Kasumi-1 (cell line): ENCODE measurements around the gene AKAP13.
"Not testable (repeated sequence)": the region's sequence is repeated elsewhere in the genome, so short reads cannot be mapped to it uniquely, and the experiment has no call there.

Experiments used
- DNase-seq, 2 experiments: peaks; one replicate each; lab custom pipeline; 2025; lab: John Stamatoyannopoulos, UW

Gene AKAP13

GRCh38 chr15:85665677-85666076 is 285.3 kb downstream of the AKAP13 start:
- not testable (repeated sequence) for DNase-seq

DNA sequence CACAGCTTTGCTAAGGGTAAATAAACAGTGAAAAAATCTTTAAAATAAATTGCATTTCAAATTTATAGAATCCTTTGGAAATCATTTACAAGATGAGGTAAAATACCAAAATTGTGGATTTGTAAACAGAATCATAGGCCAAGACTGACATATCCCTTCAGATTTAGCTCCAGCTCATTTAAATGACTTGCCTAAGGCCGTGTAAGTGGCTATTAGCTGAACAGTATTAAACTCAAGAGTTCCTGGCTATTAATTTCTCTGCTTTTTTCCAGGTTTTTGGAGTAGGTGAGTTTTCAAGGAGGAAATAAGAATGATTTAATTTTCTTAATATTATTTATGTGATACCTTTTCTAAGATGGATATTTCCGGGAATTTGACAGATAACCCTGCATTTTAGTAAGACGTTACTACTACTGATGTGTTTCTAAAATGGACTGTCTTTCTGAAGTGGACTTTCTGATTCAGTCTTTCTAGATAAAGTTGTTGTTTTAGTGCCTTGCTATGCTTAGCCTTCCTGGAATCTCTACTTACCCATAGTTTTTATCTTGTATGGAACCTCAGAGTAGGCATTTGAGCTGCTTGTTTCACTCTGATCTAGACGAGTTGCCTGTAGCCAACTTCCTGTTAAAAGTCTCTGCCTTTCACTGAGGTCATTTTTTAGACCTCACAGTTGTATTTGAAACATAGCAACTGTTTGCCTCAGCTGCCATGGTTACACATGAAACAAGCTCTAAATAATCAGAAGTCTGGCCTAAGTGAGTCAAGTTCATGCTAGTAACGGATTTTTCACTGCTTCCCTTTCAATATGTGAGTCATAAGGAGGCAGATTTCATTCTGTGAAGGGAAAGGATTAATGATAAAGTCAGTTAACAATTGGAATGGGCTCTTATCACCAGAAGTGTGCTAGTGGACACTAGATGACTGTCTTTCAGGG is 287.4 kb downstream of the AKAP13 start:
- peak; percentile 73 to 77 for DNase-seq

- no peak for DNase-seq
Observed at GRCh38 chr15:85671156-85671555, 290.8 kb downstream of the AKAP13 start.

DNA sequence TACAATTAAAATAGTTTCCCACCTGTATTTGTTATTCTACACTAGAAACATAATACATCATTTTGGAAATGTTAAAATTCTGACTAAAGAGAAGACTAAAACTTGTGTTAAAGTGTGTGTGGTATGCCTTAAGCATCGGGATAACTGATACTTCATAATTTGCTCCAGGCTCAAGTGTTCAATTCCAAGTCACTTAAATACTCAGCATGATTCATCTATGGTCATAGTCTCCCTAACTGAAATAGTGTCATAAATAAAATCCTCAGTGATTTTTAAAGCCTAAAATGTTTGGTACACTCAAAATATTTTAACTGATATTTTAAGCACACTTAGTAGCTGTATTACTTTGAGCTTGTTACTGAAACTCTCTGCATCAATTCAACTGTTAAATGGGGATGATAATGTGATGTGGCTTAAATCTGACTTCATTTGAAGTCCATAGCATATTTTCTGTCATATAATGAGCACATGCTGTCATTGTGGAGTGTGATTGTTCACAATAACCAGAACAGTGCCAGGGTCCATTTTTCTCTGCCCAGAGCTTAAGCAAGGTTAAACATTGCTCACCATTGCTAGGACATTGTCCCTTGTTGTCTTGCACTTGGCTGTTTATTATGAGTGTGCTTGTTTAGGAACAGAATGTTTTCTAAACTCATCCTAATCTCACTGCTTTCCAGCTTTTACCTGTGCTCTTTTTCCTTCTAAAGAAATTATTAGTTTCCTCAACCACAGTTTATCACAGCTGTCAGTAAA is 292.1 kb downstream of the AKAP13 start:
- no peak for DNase-seq

DNA sequence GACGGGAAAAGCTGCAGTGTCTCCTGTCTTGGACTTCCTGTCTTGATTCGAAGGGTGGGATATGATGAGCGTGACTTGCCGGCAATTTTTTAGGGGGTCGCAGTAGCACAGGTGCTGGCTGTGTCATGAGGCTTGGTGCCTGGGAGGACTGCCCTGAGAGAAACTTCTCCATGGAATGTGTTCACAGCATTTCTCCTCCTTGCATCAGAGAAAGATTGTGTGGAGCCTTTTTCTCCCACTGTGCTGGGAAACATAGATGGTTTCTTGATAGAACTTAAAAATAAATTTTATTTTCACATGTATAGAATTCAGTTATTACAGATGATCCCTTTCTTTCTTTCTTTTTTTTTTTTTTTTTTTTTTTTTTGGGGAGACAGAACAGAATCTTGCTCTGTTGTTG is 292.9 kb downstream of the AKAP13 start:
- no peak for DNase-seq

- no peak for DNase-seq
Observed at GRCh38 chr15:85676342-85677098, 296.1 kb downstream of the AKAP13 start.

DNA sequence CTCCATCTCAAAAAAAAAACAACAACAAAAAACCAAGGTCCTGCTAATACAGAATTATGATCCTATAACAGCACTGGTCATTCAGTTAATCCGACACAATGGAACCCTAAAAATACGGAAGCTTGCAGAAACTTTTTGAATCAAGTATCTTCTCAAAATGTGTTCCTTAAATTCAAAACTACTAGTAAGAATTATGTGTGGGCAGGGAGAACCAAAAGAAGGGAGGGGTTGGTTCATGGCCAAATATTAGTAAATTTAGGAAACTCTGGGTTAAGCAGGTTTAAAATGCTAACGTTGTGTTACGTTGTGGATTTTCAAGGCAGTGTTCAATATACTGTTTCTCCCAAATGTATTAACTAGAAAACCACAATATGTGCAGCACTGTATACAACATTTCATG is 298.8 kb downstream of the AKAP13 start:
- DNase-seq, result no peak

DNA sequence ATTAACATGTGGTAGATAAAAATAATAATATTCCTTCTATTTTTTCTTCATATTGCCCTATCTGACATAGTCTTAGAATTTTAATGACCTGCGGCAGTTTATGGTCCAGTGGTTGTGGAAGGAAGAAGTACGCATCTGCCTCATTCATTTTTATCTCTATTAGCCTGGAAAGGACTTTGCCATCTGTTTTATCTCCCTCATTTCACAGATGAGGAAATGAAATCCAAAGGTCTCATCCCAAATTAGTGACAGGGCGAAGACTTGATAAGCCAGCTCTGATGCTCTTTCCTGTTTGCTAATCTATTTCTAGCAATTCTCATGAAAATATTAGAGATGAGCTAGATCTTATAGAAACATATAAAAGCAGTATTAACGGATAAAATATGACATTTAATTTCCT is 301.0 kb downstream of the AKAP13 start:
- DNase-seq, result no peak

DNA sequence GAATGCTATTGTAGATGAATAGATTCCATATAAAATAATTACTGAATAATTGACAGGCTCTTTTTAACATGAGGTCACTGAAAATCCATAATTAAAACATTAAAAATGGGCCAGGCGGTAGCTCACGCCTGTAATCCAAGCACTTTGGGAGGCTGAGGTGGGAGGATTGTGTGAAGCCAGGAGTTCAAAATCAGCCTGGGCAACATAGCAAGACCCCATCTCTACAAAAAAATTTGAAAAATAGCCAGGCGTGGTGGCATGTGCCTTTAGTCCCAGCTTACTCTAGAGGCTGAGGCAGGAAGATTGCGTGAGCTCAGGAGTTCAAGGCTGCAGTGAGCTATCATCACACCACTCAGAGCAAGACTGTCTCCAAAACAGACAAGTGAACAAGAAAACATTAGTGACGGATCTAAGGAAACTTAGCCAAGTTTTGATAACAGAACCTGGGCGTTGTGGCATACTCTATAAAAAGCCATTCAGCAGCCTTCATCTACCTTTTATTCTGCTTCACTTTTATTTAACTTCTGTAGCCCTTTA is 303.8 kb downstream of the AKAP13 start:
- DNase-seq, result no peak

DNA sequence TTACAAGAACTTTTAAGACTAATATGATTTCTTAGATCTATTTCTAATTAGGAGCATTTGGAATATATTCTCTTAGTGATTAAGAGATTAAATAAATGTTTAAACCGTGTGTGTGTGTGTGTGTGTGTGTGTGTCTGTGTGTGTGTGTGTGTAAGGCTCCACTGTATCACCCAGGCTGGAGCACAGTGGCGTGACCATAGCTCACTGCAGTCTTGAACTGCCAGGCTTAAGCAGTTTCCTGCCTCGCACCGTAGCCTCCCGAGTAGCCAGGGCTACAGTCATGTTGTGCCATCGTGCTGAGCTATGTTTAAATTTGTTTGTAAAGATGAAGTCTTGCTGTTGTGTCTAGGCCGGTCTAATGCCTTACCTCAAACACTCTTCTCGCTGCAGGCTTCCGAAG is 305.0 kb downstream of the AKAP13 start:
- DNase-seq, result no peak

DNA sequence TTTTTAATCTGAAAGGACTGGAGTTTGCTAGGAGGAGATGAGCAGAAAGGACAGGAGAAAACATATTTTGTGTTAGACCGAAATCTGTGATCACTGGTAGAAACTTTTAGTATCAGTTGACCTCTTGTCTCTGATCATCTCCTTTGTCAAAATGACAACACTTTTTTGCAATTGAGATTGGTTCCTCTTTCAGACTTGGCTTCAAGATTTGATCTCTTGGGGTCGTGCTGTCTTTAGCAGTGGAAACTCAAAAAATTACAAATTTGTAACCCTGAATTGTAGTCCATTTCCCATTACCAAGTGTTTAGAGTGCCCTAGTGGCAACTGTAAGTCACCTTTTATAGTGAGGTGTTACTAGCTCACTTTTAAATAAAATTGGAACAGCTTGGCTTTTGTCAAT is 306.9 kb downstream of the AKAP13 start:
- DNase-seq, result no peak

GRCh38 chr15:85688711-85689110 is 308.3 kb downstream of the AKAP13 start:
- DNase-seq, result peak; percentile 40 to 60

GRCh38 chr15:85689729-85690128 is 309.3 kb downstream of the AKAP13 start:
- peak; percentile 89 to 90 for DNase-seq

- DNase-seq, result peak; percentile 23 to 45
Observed at GRCh38 chr15:85690561-85691231, 310.3 kb downstream of the AKAP13 start.

- peak in 1 of 2 experiments; percentile 10 for DNase-seq
Observed at GRCh38 chr15:85691350-85692240, 311.2 kb downstream of the AKAP13 start.

DNA sequence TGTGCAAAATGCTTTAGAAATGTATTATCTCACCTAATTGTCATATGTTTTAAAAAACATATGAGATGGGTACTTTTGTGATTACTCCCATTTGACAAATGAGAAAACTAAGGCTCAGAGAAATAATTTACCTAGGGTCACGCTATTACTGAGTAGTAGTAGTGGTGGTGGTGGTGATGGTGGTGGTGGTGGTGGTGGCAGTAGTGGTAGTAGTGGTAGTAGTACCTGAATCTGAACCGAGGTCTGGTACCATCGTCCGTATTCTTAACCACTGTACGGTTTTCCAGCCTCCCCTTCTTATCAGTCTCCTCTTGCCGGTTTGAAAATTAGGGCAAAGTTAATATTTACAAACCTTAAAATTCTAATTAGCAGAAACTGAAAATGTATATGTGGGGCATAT is 311.9 kb downstream of the AKAP13 start:
- no peak for DNase-seq

- DNase-seq, result peak; percentile 6 to 8
Observed at GRCh38 chr15:85692873-85693272, 312.5 kb downstream of the AKAP13 start.

DNA sequence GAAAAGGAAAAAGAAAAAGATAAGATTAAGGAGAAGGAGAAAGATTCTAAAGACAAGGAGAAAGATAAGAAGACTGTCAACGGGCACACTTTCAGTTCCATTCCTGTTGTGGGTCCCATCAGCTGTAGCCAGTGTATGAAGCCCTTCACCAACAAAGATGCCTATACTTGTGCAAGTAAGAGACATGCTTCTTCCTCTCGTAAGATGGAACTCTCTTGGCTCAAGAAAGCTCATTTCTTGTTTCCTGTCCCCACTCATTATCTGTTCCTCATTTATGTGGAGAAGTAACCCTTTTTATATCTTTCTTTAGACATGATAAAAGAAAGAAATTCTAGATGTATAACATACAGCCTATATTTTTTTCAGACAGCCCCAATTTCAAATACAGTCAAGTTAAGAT is 312.9 kb downstream of the AKAP13 start:
- peak in 1 of 2 experiments; percentile 20 for DNase-seq

- no peak for DNase-seq
Observed at GRCh38 chr15:85694091-85694490, 313.7 kb downstream of the AKAP13 start.

- no peak for DNase-seq
Observed at GRCh38 chr15:85700767-85701166, 320.4 kb downstream of the AKAP13 start.
